Measurements from ENCODE around the gene ATP6AP1. TPM values are rescaled to one million over a fixed set of nuclear protein-coding genes. Genes with fewer than 3 reads are reported as not detected.

The ATP6AP1 gene
- total RNA-seq, 1 donor from 2014 or later: 44.0 TPM

- no peaks in the 10 kb centered on the region for H3K27me3 ChIP-seq (ENCODE audit: control insufficient read depth, insufficient read depth, low read length)
- no peaks in the 10 kb centered on the region for H3K36me3 ChIP-seq (ENCODE audit: control insufficient read depth, insufficient read depth, low read length)
- FAIRE-seq (no peak), DNase-seq (ENCODE audit: low read depth) (no peak)
- no peak for TF ChIP-seq CTCF (IDR thresholded peaks at IDR 0.05; ENCODE audit: insufficient read depth, low read length, severe bottlenecking)
- H3K4me3 ChIP-seq (ENCODE audit: low read depth, low read length): no peak overlapping the region
These were observed 1.3 kb upstream of the ATP6AP1 start for GRCh38 chrX:154426916-154427770.

- DNase-seq (ENCODE audit: low read depth): no peak
- Histone ChIP-seq H3K27me3 (ENCODE audit: control insufficient read depth, insufficient read depth, low read length) (no peaks in the 10 kb centered on the region), H3K4me3 (ENCODE audit: low read depth, low read length) (no peak overlapping the region), H3K36me3 (ENCODE audit: control insufficient read depth, insufficient read depth, low read length) (peaks cover 3% of the 10 kb centered on the region)
- no peak for FAIRE-seq
- no peak for TF ChIP-seq CTCF (IDR thresholded peaks at IDR 0.05; ENCODE audit: insufficient read depth, low read length, severe bottlenecking)
These were observed 1.2 kb downstream of the ATP6AP1 start for GRCh38 chrX:154429711-154430110.

- Histone ChIP-seq H3K4me3 (ENCODE audit: low read depth, low read length) (no peak overlapping the region), H3K36me3 (ENCODE audit: control insufficient read depth, insufficient read depth, low read length) (peaks cover 5% of the 10 kb centered on the region), H3K27me3 (ENCODE audit: control insufficient read depth, insufficient read depth, low read length) (no peaks in the 10 kb centered on the region)
- DNase-seq (ENCODE audit: low read depth): no peak
- no peak for TF ChIP-seq CTCF (IDR thresholded peaks at IDR 0.05; ENCODE audit: insufficient read depth, low read length, severe bottlenecking)
- FAIRE-seq: no peak
These were observed 2.0 kb downstream of the ATP6AP1 start for GRCh38 chrX:154430479-154430878.

- Histone ChIP-seq H3K27me3 (ENCODE audit: control insufficient read depth, insufficient read depth, low read length) (no peaks in the 10 kb centered on the region), H3K4me3 (ENCODE audit: low read depth, low read length) (no peak overlapping the region), H3K36me3 (ENCODE audit: control insufficient read depth, insufficient read depth, low read length) (peaks cover 7% of the 10 kb centered on the region)
- FAIRE-seq: peak; percentile 36
- DNase-seq (ENCODE audit: low read depth): no peak
- TF ChIP-seq CTCF (IDR thresholded peaks at IDR 0.05; ENCODE audit: insufficient read depth, low read length, severe bottlenecking): no peak
These were observed 2.4 kb downstream of the ATP6AP1 start for GRCh38 chrX:154430916-154431315.

- Histone ChIP-seq H3K27me3 (ENCODE audit: control insufficient read depth, insufficient read depth, low read length) (no peaks in the 10 kb centered on the region), H3K36me3 (ENCODE audit: control insufficient read depth, insufficient read depth, low read length) (peaks cover 7% of the 10 kb centered on the region), H3K4me3 (ENCODE audit: low read depth, low read length) (no peak overlapping the region)
- FAIRE-seq: no peak
- no peak for TF ChIP-seq CTCF (IDR thresholded peaks at IDR 0.05; ENCODE audit: insufficient read depth, low read length, severe bottlenecking)
- no peak for DNase-seq (ENCODE audit: low read depth)
These were observed 2.9 kb downstream of the ATP6AP1 start for GRCh38 chrX:154431341-154431740.

Data from bronchial epithelial cell (primary cell).